ENCODE measurements around the gene PINK1. TPM values are rescaled to one million over a fixed set of nuclear protein-coding genes. Genes with fewer than 3 reads are reported as not detected.
A peak's percentile ranks its signal among the peaks of the same experiment; 100 is the strongest.

Gene PINK1
- total and polyA plus RNA-seq, 4 donors: 37.5 to 45.4 (median 40.8) TPM

DNA sequence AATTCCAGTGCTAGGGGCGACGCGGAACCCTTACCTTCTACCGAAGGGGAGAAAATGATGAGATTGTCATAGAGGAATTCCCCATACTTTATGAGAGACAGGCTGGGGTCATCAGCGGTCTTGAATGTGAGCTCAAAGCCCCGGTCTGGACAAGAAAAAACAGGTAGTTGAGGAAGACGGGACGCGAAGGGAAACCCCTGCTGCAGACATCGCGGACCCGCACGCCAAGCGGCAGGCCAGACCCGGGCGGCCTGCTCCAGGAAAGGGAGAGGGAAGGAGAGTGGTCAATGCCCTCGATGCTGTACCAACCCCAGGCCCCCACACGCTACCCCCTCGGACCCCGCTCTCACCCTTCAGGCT lies 27.6 kb downstream of the PINK1 start:
- TF ChIP-seq, protein P1, sequence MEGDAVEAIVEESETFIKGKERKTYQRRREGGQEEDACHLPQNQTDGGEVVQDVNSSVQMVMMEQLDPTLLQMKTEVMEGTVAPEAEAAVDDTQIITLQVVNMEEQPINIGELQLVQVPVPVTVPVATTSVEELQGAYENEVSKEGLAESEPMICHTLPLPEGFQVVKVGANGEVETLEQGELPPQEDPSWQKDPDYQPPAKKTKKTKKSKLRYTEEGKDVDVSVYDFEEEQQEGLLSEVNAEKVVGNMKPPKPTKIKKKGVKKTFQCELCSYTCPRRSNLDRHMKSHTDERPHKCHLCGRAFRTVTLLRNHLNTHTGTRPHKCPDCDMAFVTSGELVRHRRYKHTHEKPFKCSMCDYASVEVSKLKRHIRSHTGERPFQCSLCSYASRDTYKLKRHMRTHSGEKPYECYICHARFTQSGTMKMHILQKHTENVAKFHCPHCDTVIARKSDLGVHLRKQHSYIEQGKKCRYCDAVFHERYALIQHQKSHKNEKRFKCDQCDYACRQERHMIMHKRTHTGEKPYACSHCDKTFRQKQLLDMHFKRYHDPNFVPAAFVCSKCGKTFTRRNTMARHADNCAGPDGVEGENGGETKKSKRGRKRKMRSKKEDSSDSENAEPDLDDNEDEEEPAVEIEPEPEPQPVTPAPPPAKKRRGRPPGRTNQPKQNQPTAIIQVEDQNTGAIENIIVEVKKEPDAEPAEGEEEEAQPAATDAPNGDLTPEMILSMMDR (IDR thresholded peaks at IDR 0.05; ENCODE audit: control extremely low read depth, extremely low read depth): no peak
- peaks cover 9 to 18% (median 16%) of the 10 kb centered on the region in 4 donors for H3K36me3 ChIP-seq (ENCODE audit: control insufficient read depth in 4 of 4, insufficient read depth in 4 of 4, low read length in 4 of 4)
- H3K4me3 ChIP-seq: peak overlapping the region; percentile 85
- H3K27ac ChIP-seq (ENCODE audit: low read depth in 1 of 2, low read length in 1 of 2): peak overlapping the region; percentile 41 to 77
- H3K9me3 ChIP-seq (ENCODE audit: control insufficient read depth in 4 of 4, insufficient read depth in 3 of 4, low read length in 3 of 4): no peaks in the 10 kb centered on the region
- ATAC-seq (ENCODE audit: insufficient read depth, low FRiP score) (no peak), DNase-seq (no peak)
- 0 to 1% methylated on average over 20 of the region's 20 CpGs for WGBS, 2 donors
- peaks cover 3 to 17% (median 8%) of the 10 kb centered on the region in 5 donors for H3K4me1 ChIP-seq (ENCODE audit: control insufficient read depth in 5 of 5, insufficient read depth in 5 of 5, low read length in 5 of 5)
- peak overlapping the region; percentile 51 to 71 for H3K9ac ChIP-seq (ENCODE audit: insufficient read depth in 1 of 2, low read length in 2 of 2)
- no peaks in the 10 kb centered on the region for H3K27me3 ChIP-seq (ENCODE audit: control insufficient read depth in 3 of 3, insufficient read depth in 3 of 3, low read length in 2 of 3)

DNA sequence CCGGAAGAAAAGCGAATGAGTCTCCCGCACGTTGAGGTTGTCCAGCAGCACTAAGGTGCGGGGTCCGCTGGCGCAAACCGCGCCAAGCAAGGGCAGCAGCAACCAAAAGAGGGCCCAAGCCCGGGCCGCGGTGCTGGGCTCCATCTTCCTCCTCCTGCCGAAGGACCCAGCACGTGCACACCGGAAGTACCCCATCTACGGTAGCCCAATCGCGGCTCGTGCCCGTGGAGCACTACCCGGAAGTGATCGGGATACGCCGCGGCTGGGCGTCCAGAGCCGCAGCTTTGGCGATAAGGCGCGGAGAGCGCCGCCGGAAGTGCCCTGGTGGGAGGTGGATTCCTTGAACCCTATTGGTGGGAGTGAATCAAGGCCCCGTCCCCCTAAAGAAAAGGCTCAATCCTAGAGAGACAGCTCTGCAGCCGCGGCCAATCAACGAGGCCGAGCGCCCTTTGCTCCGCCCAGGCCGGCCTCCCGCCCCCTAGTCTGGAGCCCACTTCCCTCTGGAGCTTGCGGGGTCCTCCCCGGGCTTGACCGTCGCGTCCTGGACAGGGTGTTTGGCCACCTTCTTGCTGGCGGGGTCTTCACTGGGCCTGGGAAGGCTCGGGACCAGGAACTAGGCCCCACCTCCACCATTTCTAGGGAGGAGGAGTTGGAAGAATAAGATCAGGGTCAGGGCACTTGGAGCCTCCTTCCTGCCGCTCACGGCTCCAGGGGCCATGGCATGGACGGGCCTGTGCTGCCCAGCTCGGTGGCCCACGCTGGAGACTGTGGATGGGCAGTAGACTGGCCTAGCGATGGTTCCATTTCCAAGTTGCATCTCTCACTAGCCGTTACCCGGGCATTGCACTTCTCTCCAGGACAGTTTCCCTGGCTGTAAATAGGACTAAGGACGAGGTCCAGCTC lies 28.2 kb downstream of the PINK1 start, which contains the start of gene DDOST:
TSS of gene DDOST (minus strand) at position 163 of the 903 bp plus-strand sequence. CDS start at position 144, 19 bp downstream.
- H3K36me3 ChIP-seq (ENCODE audit: control insufficient read depth in 4 of 4, insufficient read depth in 4 of 4, low read length in 4 of 4): peaks cover 7 to 13% (median 10%) of the 10 kb centered on the region in 4 donors
- H3K9ac ChIP-seq (ENCODE audit: insufficient read depth in 1 of 2, low read length in 2 of 2): peak within 1 kb of the TSS; percentile 51 to 79
- 2% methylated on average over 50 to 58 of the region's 58 CpGs for WGBS, 2 donors
- ATAC-seq (ENCODE audit: insufficient read depth, low FRiP score) (peak; percentile 96), DNase-seq (peak; percentile 98 to 99 (median 98))
- no peaks in the 10 kb centered on the region for H3K27me3 ChIP-seq (ENCODE audit: control insufficient read depth in 3 of 3, insufficient read depth in 3 of 3, low read length in 2 of 3)
- no peaks in the 10 kb centered on the region for H3K9me3 ChIP-seq (ENCODE audit: control insufficient read depth in 4 of 4, insufficient read depth in 3 of 4, low read length in 3 of 4)
- TF ChIP-seq, protein P1 (IDR thresholded peaks at IDR 0.05; ENCODE audit: control extremely low read depth, extremely low read depth): peak; percentile 41
- peak within 1 kb of the TSS; percentile 85 for H3K4me3 ChIP-seq
- peaks cover 5 to 17% (median 8%) of the 10 kb centered on the region in 5 donors for H3K4me1 ChIP-seq (ENCODE audit: control insufficient read depth in 5 of 5, insufficient read depth in 5 of 5, low read length in 5 of 5)
- H3K27ac ChIP-seq (ENCODE audit: low read depth in 1 of 2, low read length in 1 of 2): peak within 1 kb of the TSS; percentile 78 to 83

DNA sequence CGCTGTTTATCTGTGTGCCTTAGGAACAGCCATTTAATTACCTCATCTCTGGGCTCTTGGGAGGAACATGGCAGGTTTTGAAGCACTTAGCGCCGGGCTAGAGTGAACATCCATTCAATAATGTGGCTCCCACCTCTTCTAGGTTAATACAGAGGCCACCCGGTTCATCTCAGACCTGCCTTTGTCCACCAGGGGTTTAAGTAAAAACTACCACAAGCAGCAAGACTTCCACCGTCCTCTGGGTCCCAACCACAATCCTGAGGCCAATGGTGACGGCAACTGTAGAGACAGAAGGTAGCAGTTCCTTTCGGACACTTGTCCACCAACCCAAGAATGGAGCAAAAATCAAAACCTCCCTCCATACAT lies 28.8 kb downstream of the PINK1 start:
- WGBS, 2 donors: 64 to 66% methylated on average over 7 of the region's 7 CpGs
- H3K9ac ChIP-seq (ENCODE audit: insufficient read depth in 1 of 2, low read length in 2 of 2): peak overlapping the region in 1 of 2 donors; percentile 79
- no peak for DNase-seq
- no peaks in the 10 kb centered on the region for H3K27me3 ChIP-seq (ENCODE audit: control insufficient read depth in 3 of 3, insufficient read depth in 3 of 3, low read length in 2 of 3)
- TF ChIP-seq, protein P1 (IDR thresholded peaks at IDR 0.05; ENCODE audit: control extremely low read depth, extremely low read depth): no peak
- H3K27ac ChIP-seq (ENCODE audit: low read depth in 1 of 2, low read length in 1 of 2): peak overlapping the region; percentile 78 to 83
- no peak for ATAC-seq (ENCODE audit: insufficient read depth, low FRiP score)
- no peaks in the 10 kb centered on the region for H3K9me3 ChIP-seq (ENCODE audit: control insufficient read depth in 4 of 4, insufficient read depth in 3 of 4, low read length in 3 of 4)
- peaks cover 5 to 11% (median 8%) of the 10 kb centered on the region in 4 donors for H3K36me3 ChIP-seq (ENCODE audit: control insufficient read depth in 4 of 4, insufficient read depth in 4 of 4, low read length in 4 of 4)
- H3K4me3 ChIP-seq: peak overlapping the region; percentile 72
- peaks cover 5 to 17% (median 8%) of the 10 kb centered on the region in 5 donors for H3K4me1 ChIP-seq (ENCODE audit: control insufficient read depth in 5 of 5, insufficient read depth in 5 of 5, low read length in 5 of 5)

All from lung (tissue), 12 donors.